CD4-positive, alpha-beta T cell (primary cell): ENCODE results near the gene NADK2. TPM values are rescaled to one million over a fixed set of nuclear protein-coding genes. Genes with fewer than 3 reads are reported as not detected.
A peak's percentile ranks its signal among the peaks of the same experiment; 100 is the strongest.

Experiments used
- ATAC-seq: fragments of 200-7000 bp; cut with Tn5 transposase; one replicate; pipeline ENCODE4 v1.10.0; 2022; ENCODE audit warnings: mild to moderate bottlenecking; ENCODE audit not compliant: poor library complexity
- CTCF ChIA-PET: fragments of 350-600 bp; sonication (Branson Sonifier 250); formaldehyde crosslinking; loops from one replicate; lab custom pipeline; 2021; ENCODE audit warnings: antibody characterized with exemption, inconsistent platforms; lab: Charles Lee
- POLR2A ChIA-PET: fragments of 350-600 bp; sonication (Branson Sonifier 250); formaldehyde crosslinking; loops from one replicate; lab custom pipeline; 2021; ENCODE audit warnings: antibody characterized with exemption, inconsistent platforms; lab: Charles Lee
- DNase-seq, 14 experiments: peaks; one replicate each; pipeline ENCODE4 v3.0.0-alpha.2; 2013 to 2020; ENCODE audit warnings: mixed read lengths in 2 of 14
- H3K27ac ChIP-seq, 2 donors: one replicate each; pipeline versions ENCODE4 v1.5.1 to v1.7.0; 2013; ENCODE audit warnings: low read length in 2 of 2, low read depth in 1 of 2, mild to moderate bottlenecking in 1 of 2
- H3K27me3 ChIP-seq, 2 experiments: 1 replicate in 1 of 2; 2 replicates in 1 of 2; pipeline versions ENCODE4 v1.6.1 to v1.7.0; 2013; ENCODE audit warnings: low read length in 2 of 2, control low read depth in 1 of 2, mild to moderate bottlenecking in 1 of 2, moderate library complexity in 1 of 2; ENCODE audit not compliant: insufficient read depth in 2 of 2, control insufficient read depth in 1 of 2
- H3K36me3 ChIP-seq: one replicate; pipeline ENCODE4 v1.6.1; 2013; ENCODE audit warnings: low read length, control low read depth; ENCODE audit not compliant: insufficient read depth
- H3K4me1 ChIP-seq: one replicate; pipeline ENCODE4 v1.6.1; 2013; ENCODE audit warnings: low read length, control low read depth; ENCODE audit not compliant: insufficient read depth
- H3K4me3 ChIP-seq: one replicate; pipeline ENCODE4 v1.5.1; 2013; ENCODE audit warnings: mild to moderate bottlenecking, low read length, moderate library complexity
- H3K9me3 ChIP-seq, 2 experiments: 1 replicate in 1 of 2; 2 replicates in 1 of 2; pipeline versions ENCODE4 v1.6.1 to v1.7.0; 2013; ENCODE audit warnings: low read length in 2 of 2, mild to moderate bottlenecking in 2 of 2, control low read depth in 1 of 2, moderate library complexity in 1 of 2; ENCODE audit not compliant: control insufficient read depth in 1 of 2, insufficient read depth in 1 of 2
- H3K27ac Mint-ChIP-seq: one replicate; pipeline ENCODE4 v1.8.0; 2020; ENCODE audit warnings: mixed read lengths
- H3K27me3 Mint-ChIP-seq: one replicate; pipeline ENCODE4 v1.8.0; 2021; ENCODE audit warnings: mixed read lengths
- H3K36me3 Mint-ChIP-seq: one replicate; pipeline ENCODE4 v1.8.0; 2021; ENCODE audit warnings: low read depth, mixed read lengths
- H3K4me1 Mint-ChIP-seq: one replicate; pipeline ENCODE4 v1.8.0; 2021; ENCODE audit warnings: low read depth, mixed read lengths
- H3K4me3 Mint-ChIP-seq: one replicate; pipeline ENCODE4 v1.8.0; 2020; ENCODE audit warnings: mild to moderate bottlenecking, mixed read lengths
- H3K9me3 Mint-ChIP-seq: one replicate; pipeline ENCODE4 v1.8.0; 2020; ENCODE audit warnings: mixed read lengths
- intact Hi-C, 2 experiments: fragments of 100-400 bp; cut with DNase I in 1 of 2; cut with micrococcal nuclease in 1 of 2; formaldehyde crosslinking; loops; one replicate each; pipeline versions ENCODE4 v1.15.1 to v1.9.0; 2023 to 2025; cut with DNase I, micrococcal nuclease
- total RNA-seq, 174 experiments: library from RNA in 2 of 174; stranded (reverse) in 2 of 174; gene quantifications; one replicate each; pipeline ENCODE4 v1.2.3 and lab custom pipeline; 2021 to 2026
- TF ChIP-seq, protein P1 (sequence below): fragments of 200-600 bp; IDR thresholded peaks from one replicate; pipeline ENCODE4 v1.8.0; 2022; ENCODE audit warnings: antibody characterized with exemption, mild to moderate bottlenecking

NADK2 gene
- total RNA-seq, 2 experiments from 2014 or later, result 12.5 to 13.3 TPM

DNA sequence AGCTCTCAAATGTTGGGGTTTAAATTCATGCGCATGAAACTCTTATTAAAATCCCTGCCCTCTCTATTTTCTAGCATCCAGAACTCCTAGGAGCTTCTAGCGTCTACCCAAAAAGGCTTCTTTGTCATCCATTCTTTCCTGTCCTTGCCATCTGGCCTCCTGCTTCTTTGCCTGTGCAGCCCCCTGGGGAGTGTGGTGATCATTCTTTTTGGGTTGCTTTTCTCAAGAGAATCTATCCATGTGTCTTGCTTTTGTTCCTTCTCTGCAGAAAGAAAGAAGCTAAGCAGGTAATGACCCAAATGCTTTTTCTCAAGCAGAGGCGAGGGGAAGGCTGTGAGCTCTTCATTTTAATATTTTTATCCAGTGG is 63.2 kb downstream of the NADK2 start:
- ATAC-seq (no peak), DNase-seq (no peak)
- Histone ChIP-seq H3K4me3 (no peak overlapping the region), H3K9me3 (no peaks in the 10 kb centered on the region), H3K27ac (no peak overlapping the region), H3K36me3 (peaks cover 67% of the 10 kb centered on the region), H3K27me3 (no peaks in the 10 kb centered on the region), H3K4me1 (no peaks in the 10 kb centered on the region)
- ChIA-PET CTCF (interaction anchor here (1.2 kb wide), 1 partner anchor 10 kb away, joined by 3 read pairs; no protein-coding TSS in a partner anchor), POLR2A (interaction anchor here (1.1 kb wide), 1 partner anchor 63 kb away, joined by 4 read pairs; the partner anchor contains the start of gene NADK2)
- H3K27ac Mint-ChIP-seq, result no peak overlapping the region
- no peak overlapping the region for H3K4me3 Mint-ChIP-seq
- H3K36me3 Mint-ChIP-seq, result peaks cover 92% of the 10 kb centered on the region
- no peaks in the 10 kb centered on the region for H3K4me1 Mint-ChIP-seq
- H3K9me3 Mint-ChIP-seq, result no peaks in the 10 kb centered on the region
- no peaks in the 10 kb centered on the region for H3K27me3 Mint-ChIP-seq
- TF ChIP-seq, protein P1, sequence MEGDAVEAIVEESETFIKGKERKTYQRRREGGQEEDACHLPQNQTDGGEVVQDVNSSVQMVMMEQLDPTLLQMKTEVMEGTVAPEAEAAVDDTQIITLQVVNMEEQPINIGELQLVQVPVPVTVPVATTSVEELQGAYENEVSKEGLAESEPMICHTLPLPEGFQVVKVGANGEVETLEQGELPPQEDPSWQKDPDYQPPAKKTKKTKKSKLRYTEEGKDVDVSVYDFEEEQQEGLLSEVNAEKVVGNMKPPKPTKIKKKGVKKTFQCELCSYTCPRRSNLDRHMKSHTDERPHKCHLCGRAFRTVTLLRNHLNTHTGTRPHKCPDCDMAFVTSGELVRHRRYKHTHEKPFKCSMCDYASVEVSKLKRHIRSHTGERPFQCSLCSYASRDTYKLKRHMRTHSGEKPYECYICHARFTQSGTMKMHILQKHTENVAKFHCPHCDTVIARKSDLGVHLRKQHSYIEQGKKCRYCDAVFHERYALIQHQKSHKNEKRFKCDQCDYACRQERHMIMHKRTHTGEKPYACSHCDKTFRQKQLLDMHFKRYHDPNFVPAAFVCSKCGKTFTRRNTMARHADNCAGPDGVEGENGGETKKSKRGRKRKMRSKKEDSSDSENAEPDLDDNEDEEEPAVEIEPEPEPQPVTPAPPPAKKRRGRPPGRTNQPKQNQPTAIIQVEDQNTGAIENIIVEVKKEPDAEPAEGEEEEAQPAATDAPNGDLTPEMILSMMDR, result no peak
- intact Hi-C loops, result no loop called here

DNA sequence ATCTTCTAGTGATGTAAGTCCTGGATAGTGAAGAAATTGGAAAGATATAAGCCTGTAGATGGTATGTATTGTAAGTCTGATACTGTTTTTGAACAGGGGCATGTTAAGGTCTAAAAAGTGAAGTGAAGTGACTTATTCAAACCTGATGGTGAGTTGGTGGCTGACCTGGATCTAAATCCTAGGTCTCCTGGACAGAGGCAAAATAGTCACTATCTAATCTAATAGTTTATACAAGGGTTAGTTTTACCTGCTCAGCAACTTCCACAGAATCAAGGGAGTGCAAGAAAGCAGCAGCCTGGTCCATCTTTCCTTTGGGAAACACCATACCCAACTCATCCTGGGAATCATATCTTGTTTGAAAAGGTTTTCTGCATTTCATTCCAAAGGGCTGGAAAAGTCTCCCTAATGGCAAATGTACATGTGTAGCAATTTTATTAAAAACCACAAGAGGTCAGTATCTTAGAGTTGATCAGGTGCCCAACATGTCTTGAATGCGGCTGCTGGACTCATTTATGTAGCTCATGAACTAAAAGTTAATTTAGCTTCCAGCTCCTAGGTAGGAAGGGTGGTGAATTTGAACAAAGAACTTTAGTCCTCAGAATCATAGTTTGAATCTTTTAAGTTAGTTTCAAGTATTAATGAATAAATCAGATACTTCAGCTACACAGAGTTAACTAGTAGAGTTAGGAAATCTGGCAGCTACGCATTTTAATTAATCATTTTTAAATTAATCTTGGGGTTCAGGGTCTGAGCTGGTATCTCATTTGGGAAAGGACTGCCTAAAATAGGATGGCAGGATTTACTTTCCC is 63.8 kb downstream of the NADK2 start:
- Mint-ChIP-seq H3K4me3 (no peak overlapping the region), H3K9me3 (no peaks in the 10 kb centered on the region), H3K36me3 (peaks cover 93% of the 10 kb centered on the region), H3K27ac (no peak overlapping the region), H3K27me3 (no peaks in the 10 kb centered on the region), H3K4me1 (no peaks in the 10 kb centered on the region)
- no peaks in the 10 kb centered on the region for H3K27me3 ChIP-seq
- ATAC-seq (no peak), DNase-seq (no peak)
- H3K27ac ChIP-seq, result no peak overlapping the region
- TF ChIP-seq, protein P1, result peak; percentile 12
- H3K4me3 ChIP-seq, result no peak overlapping the region
- no peaks in the 10 kb centered on the region for H3K4me1 ChIP-seq
- POLR2A ChIA-PET, result interaction anchor here (1.1 kb wide), 1 partner anchor 64 kb away, joined by 4 read pairs; the partner anchor contains the start of gene NADK2
- CTCF ChIA-PET, result interaction anchor here (1.2 kb wide), 1 partner anchor 10 kb away, joined by 3 read pairs; no protein-coding TSS in a partner anchor
- H3K36me3 ChIP-seq, result peaks cover 72% of the 10 kb centered on the region
- H3K9me3 ChIP-seq, result no peaks in the 10 kb centered on the region
- intact Hi-C loops, result no loop called here

DNA sequence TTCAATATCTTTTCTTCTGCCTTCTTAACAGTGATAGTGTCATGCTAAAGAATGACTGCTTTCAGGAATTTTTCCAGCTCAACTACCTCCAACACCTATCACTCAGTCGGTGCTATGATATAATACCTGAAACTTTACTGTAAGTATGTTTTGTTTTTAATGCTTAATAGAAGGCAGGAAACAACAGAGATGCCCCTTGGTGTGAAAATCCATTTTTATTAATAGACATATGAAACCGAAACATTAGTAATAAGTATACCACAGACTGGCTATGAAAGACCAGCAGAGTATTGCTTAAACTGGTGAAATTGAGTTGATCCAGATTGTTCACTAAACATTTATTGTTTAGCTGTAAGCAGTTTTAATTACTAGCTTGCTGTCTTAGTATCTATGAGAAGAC is 64.6 kb downstream of the NADK2 start:
- H3K4me3 Mint-ChIP-seq, result no peak overlapping the region
- TF ChIP-seq, protein P1, result no peak
- no peaks in the 10 kb centered on the region for H3K27me3 Mint-ChIP-seq
- H3K36me3 Mint-ChIP-seq, result peaks cover 92% of the 10 kb centered on the region
- intact Hi-C loops, result no loop called here
- H3K4me1 Mint-ChIP-seq, result no peaks in the 10 kb centered on the region
- H3K9me3 Mint-ChIP-seq, result no peaks in the 10 kb centered on the region
- ChIA-PET CTCF (no interaction called here), POLR2A (no interaction called here)
- no peak overlapping the region for H3K27ac Mint-ChIP-seq
- no peak for DNase-seq
- ATAC-seq, result no peak
- no peak overlapping the region for H3K4me3 ChIP-seq
- H3K36me3 ChIP-seq, result peaks cover 77% of the 10 kb centered on the region
- no peaks in the 10 kb centered on the region for H3K27me3 ChIP-seq
- no peak overlapping the region for H3K27ac ChIP-seq
- no peaks in the 10 kb centered on the region for H3K9me3 ChIP-seq
- H3K4me1 ChIP-seq, result no peaks in the 10 kb centered on the region
